Loucy (cell line): Measurements from ENCODE around the gene SLC26A8.

Experiments
- CTCF ChIP-seq: fragments of 200-600 bp; sonication (generic); conservative IDR thresholded peaks from 2 replicates; pipeline ENCODE4 v1.5.1; 2014; ENCODE audit warnings: mild to moderate bottlenecking, antibody characterized with exemption, low read length
- EZH2phosphoT487 ChIP-seq: fragments of 200-600 bp; IDR thresholded peaks from 2 replicates; pipeline ENCODE4 v1.6.1; 2018; ENCODE audit warnings: antibody characterized with exemption, mild to moderate bottlenecking, moderate library complexity, borderline replicate concordance

GRCh38 chr6:35984701-35985100, 39.7 kb downstream of the SLC26A8 start:
- TF ChIP-seq CTCF = no peak
- TF ChIP-seq EZH2phosphoT487 = no peak
